ENCODE data around the gene CDH13. TPM values are rescaled to one million over a fixed set of nuclear protein-coding genes. Genes with fewer than 3 reads are reported as not detected.

Gene CDH13
- total RNA-seq, 1 donor from 2014 or later: 161 TPM

- no peak for DNase-seq
- H3K36me3 ChIP-seq: no peaks in the 10 kb centered on the region
- intact Hi-C loops (cut with micrococcal nuclease): no loop called here
- no peaks in the 10 kb centered on the region for H3K9me3 ChIP-seq (replicated peaks)
- no peaks in the 10 kb centered on the region for H3K27me3 ChIP-seq (ENCODE audit: low read depth)
- H3K4me3 ChIP-seq: peak overlapping the region; percentile 46
- no peak for TF ChIP-seq CTCF (IDR thresholded peaks at IDR 0.05; ENCODE audit: borderline replicate concordance)
- H3K4me1 ChIP-seq: no peaks in the 10 kb centered on the region
- H3K27ac ChIP-seq (replicated peaks): no peak overlapping the region
Observed at GRCh38 chr16:83136924-83137323, 510.2 kb downstream of the CDH13 start.

GRCh38 chr16:83137326-83137781, 510.6 kb downstream of the CDH13 start:
- intact Hi-C loops (cut with micrococcal nuclease): no loop called here
- H3K36me3 ChIP-seq: no peaks in the 10 kb centered on the region
- H3K4me1 ChIP-seq: no peaks in the 10 kb centered on the region
- H3K27ac ChIP-seq (replicated peaks): no peak overlapping the region
- no peak for DNase-seq
- no peaks in the 10 kb centered on the region for H3K27me3 ChIP-seq (ENCODE audit: low read depth)
- no peaks in the 10 kb centered on the region for H3K9me3 ChIP-seq (replicated peaks)
- no peak for TF ChIP-seq CTCF (IDR thresholded peaks at IDR 0.05; ENCODE audit: borderline replicate concordance)
- peak overlapping the region; percentile 46 for H3K4me3 ChIP-seq

- intact Hi-C loops (cut with micrococcal nuclease): no loop called here
- Histone ChIP-seq H3K4me3 (peak overlapping the region; percentile 46), H3K9me3 (replicated peaks) (no peaks in the 10 kb centered on the region), H3K27me3 (ENCODE audit: low read depth) (no peaks in the 10 kb centered on the region), H3K27ac (replicated peaks) (no peak overlapping the region), H3K4me1 (no peaks in the 10 kb centered on the region), H3K36me3 (no peaks in the 10 kb centered on the region)
- TF ChIP-seq CTCF (IDR thresholded peaks at IDR 0.05; ENCODE audit: borderline replicate concordance): no peak
- DNase-seq: no peak
Observed at GRCh38 chr16:83137894-83138293, 511.1 kb downstream of the CDH13 start.

- no peak for DNase-seq
- no peaks in the 10 kb centered on the region for H3K36me3 ChIP-seq
- no peak for TF ChIP-seq CTCF (IDR thresholded peaks at IDR 0.05; ENCODE audit: borderline replicate concordance)
- H3K4me1 ChIP-seq: peaks cover under 1% of the 10 kb centered on the region
- no peak overlapping the region for H3K27ac ChIP-seq (replicated peaks)
- intact Hi-C loops (cut with micrococcal nuclease): no loop called here
- no peaks in the 10 kb centered on the region for H3K9me3 ChIP-seq (replicated peaks)
- no peak overlapping the region for H3K4me3 ChIP-seq
- H3K27me3 ChIP-seq (ENCODE audit: low read depth): no peaks in the 10 kb centered on the region
Observed at GRCh38 chr16:83138512-83138911, 511.7 kb downstream of the CDH13 start.

- H3K4me1 ChIP-seq: peaks cover 6% of the 10 kb centered on the region
- no peak overlapping the region for H3K27ac ChIP-seq (replicated peaks)
- H3K4me3 ChIP-seq: no peak overlapping the region
- no peak for TF ChIP-seq CTCF (IDR thresholded peaks at IDR 0.05; ENCODE audit: borderline replicate concordance)
- no peaks in the 10 kb centered on the region for H3K27me3 ChIP-seq (ENCODE audit: low read depth)
- DNase-seq: no peak
- H3K36me3 ChIP-seq: no peaks in the 10 kb centered on the region
- intact Hi-C loops (cut with micrococcal nuclease): no loop called here
- H3K9me3 ChIP-seq (replicated peaks): no peaks in the 10 kb centered on the region
Observed at GRCh38 chr16:83138976-83139690, 512.4 kb downstream of the CDH13 start.

Data from left ventricle myocardium inferior (tissue), 1 donor.